Measurements from ENCODE around the gene PYCR2. TPM values are rescaled to one million over a fixed set of nuclear protein-coding genes. Genes with fewer than 3 reads are reported as not detected.

The PYCR2 gene
- total RNA-seq, 2 donors from 2014 or later = 46.6 to 50.2 TPM

GRCh38 chr1:225872075-225872430 lies 52.0 kb downstream of the PYCR2 start:
- Histone ChIP-seq H3K4me3 (no peak overlapping the region), H3K9me3 (no peaks in the 10 kb centered on the region), H3K36me3 (peaks cover 55% of the 10 kb centered on the region), H3K27me3 (replicated peaks; ENCODE audit: insufficient read depth) (no peaks in the 10 kb centered on the region), H3K4me1 (ENCODE audit: control insufficient read depth in 1 of 2, low read depth in 2 of 2) (peaks cover 0 to 4% of the 10 kb centered on the region in 2 donors), H3K27ac (no peak overlapping the region)
- no peak for DNase-seq (ENCODE audit: low spot score)
- no peak for ATAC-seq (ENCODE audit: insufficient number of reproducible peaks, low FRiP score, low read depth)
- no peak for TF ChIP-seq CTCF (IDR thresholded peaks at IDR 0.05)

- no peak overlapping the region for H3K27ac ChIP-seq
- DNase-seq (ENCODE audit: low spot score) = no peak
Observed at GRCh38 chr1:225871359-225872074, 52.5 kb downstream of the PYCR2 start.

GRCh38 chr1:225870911-225871310 lies 53.1 kb downstream of the PYCR2 start:
- Histone ChIP-seq H3K27ac (no peak overlapping the region), H3K27me3 (replicated peaks; ENCODE audit: insufficient read depth) (no peaks in the 10 kb centered on the region), H3K36me3 (peaks cover 64% of the 10 kb centered on the region)

More at GRCh38 chr1:225871359-225872074, 52.5 kb downstream of the PYCR2 start:
- H3K9me3 ChIP-seq = no peaks in the 10 kb centered on the region
- no peak overlapping the region for H3K4me3 ChIP-seq
- TF ChIP-seq CTCF (IDR thresholded peaks at IDR 0.05) = no peak
- H3K36me3 ChIP-seq = peaks cover 57% of the 10 kb centered on the region
- no peaks in the 10 kb centered on the region for H3K27me3 ChIP-seq (replicated peaks; ENCODE audit: insufficient read depth)
- peaks cover 0 to under 1% of the 10 kb centered on the region in 2 donors for H3K4me1 ChIP-seq (ENCODE audit: control insufficient read depth in 1 of 2, low read depth in 2 of 2)
- ATAC-seq (ENCODE audit: insufficient number of reproducible peaks, low FRiP score, low read depth) = no peak

More at GRCh38 chr1:225870911-225871310, 53.1 kb downstream of the PYCR2 start:
- H3K4me3 ChIP-seq = no peak overlapping the region
- H3K9me3 ChIP-seq = no peaks in the 10 kb centered on the region
- H3K4me1 ChIP-seq (ENCODE audit: control insufficient read depth in 1 of 2, low read depth in 2 of 2) = peaks cover 0 to 4% of the 10 kb centered on the region in 2 donors
- no peak for TF ChIP-seq CTCF (IDR thresholded peaks at IDR 0.05)
- ATAC-seq (ENCODE audit: insufficient number of reproducible peaks, low FRiP score, low read depth) (no peak), DNase-seq (ENCODE audit: low spot score) (no peak)

Other genes with a start within 250 kb of the PYCR2 start
- gene SRP9, start 146.4 kb downstream of the PYCR2 start, total RNA-seq = 100 to 1,000 TPM; 130 to 131 TPM
- gene EPHX1, start 114.1 kb downstream of the PYCR2 start, total RNA-seq = 10 to 100 TPM; 58.9 to 77.6 TPM
- 100 to 1,000 TPM in 1 of 2 donors, 10 to 100 TPM in 1; 75.1 to 105 TPM for gene TMEM63A, start 41.9 kb downstream of the PYCR2 start, total RNA-seq
- not detected for gene LEFTY1, start 35.1 kb downstream of the PYCR2 start, total RNA-seq
- 1 to 10 TPM; 6.2 to 9.4 TPM for gene LEFTY2, start 17.0 kb upstream of the PYCR2 start, total RNA-seq
- 10 to 100 TPM; 19.1 to 33.2 TPM for gene SDE2, start 75.1 kb upstream of the PYCR2 start, total RNA-seq
- gene H3-3A, start 138.5 kb upstream of the PYCR2 start, total RNA-seq = 100 to 1,000 TPM; 226 to 258 TPM